Measurements from ENCODE around the gene GLIS2.

GLIS2 gene

DNA sequence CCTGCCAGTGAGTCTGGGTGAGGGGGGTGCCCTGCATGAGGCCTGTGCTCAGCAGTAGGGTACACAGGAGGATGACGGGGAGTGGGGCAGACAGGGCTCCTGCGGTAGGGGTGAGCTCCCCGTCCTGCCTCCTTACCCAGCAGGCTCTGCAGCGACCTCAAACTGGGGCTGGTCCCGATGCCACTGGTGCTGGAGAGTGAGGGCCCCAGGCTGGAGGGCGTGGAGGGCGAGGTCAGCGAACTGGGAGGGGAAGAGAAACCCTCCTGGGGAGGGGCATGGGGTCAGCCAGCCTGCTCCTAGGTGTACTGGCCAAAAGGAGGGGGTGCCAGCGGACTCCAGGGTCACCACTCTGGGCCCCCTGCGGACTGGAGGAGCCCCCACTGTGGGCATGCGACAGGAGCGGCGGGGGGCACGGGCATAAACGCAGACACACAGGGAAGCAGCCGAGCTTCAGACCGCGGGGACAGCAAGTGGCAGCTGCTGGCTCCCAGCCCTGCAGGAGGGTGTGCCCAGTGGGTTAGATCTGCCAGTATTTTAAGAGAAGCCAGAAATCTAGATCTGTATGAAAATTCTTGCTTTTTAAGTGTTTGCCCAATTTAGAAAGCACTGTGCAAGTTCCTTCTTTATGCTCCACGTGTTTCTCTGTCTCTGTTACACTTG lies 46.7 kb downstream of the GLIS2 start:
- Histone ChIP-seq H3K27me3 (ENCODE audit: insufficient read depth, low read length, poor library complexity) (no peaks in the 10 kb centered on the region), H3K79me1 (ENCODE audit: low read length) (no peaks in the 10 kb centered on the region), H3K4me2 (ENCODE audit: low read length) (no peak overlapping the region), H2BK15ac (replicated peaks; ENCODE audit: low read depth) (no peak overlapping the region), H2BK120ac (ENCODE audit: low read depth, low read length) (no peak overlapping the region), H2AK5ac (ENCODE audit: low read length) (no peak overlapping the region), H4K8ac (ENCODE audit: low read depth, low read length) (no peak overlapping the region), H4K5ac (ENCODE audit: low read length) (no peak overlapping the region), H3K18ac (ENCODE audit: low read length) (no peak overlapping the region), H3K79me2 (ENCODE audit: control insufficient read depth, insufficient read depth, low read length) (no peaks in the 10 kb centered on the region), H2BK5ac (ENCODE audit: low read length) (no peak overlapping the region), H3K4me3 (ENCODE audit: low read length) (no peak overlapping the region), H3K4ac (ENCODE audit: low read depth, low read length) (no peak overlapping the region), H3K4me1 (ENCODE audit: control insufficient read depth, low read depth, low read length) (no peaks in the 10 kb centered on the region), H3K56ac (ENCODE audit: low read length) (no peak overlapping the region), H3K9ac (ENCODE audit: low read length) (no peak overlapping the region), H3K27ac (ENCODE audit: low read depth, low read length) (no peak overlapping the region), H3K36me3 (ENCODE audit: control insufficient read depth, insufficient read depth, low read length) (no peaks in the 10 kb centered on the region), H3K23ac (ENCODE audit: low read length) (no peak overlapping the region)
- WGBS (ENCODE audit: extremely low coverage, insufficient coverage, low lambda C conversion rate): no CpG with 5 or more reads among the region's 19 CpGs
- DNase-seq: no peak

DNA sequence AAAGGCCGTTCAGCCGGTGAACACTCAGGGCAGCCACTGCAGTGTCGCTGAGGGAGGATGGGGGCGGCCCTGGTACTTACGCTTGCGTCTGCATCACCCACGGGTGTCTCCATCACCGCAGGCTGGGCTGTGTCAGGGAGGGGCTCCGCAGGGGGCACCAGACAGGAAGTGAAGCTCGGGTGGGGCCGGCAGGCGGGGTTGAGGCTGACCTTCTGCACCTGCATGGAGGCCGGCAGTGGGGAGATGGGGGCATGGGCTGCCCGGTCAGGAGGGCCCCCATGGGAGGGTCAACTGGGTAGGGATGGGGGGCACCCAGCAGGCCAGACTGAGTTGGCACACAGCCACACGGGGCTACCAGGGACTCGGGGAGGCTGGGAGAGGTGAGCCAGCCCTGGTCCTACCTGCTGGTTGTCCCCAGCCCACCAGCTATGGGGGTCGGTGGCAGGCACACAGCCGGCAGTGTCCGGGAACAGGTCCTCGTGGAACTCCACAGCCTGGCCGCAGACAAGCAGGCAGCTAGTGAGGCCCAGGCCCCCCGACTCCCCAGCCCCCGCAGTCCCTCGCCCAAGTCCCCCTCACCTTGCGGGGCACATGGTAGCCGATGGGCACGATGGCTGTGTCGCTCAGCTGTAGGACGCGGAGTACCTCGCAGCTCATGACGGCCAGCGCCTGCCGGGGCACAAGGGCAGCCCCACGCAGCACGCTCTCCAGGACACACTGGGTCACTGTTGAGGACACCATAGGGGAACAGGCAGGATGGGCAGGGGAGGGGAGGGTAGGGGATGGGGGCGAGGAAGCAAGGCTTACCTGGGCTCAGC lies 48.5 kb downstream of the GLIS2 start:
- no peak overlapping the region for H4K5ac ChIP-seq (ENCODE audit: low read length)
- no peak for DNase-seq
- no peak overlapping the region for H3K4me2 ChIP-seq (ENCODE audit: low read length)

DNA sequence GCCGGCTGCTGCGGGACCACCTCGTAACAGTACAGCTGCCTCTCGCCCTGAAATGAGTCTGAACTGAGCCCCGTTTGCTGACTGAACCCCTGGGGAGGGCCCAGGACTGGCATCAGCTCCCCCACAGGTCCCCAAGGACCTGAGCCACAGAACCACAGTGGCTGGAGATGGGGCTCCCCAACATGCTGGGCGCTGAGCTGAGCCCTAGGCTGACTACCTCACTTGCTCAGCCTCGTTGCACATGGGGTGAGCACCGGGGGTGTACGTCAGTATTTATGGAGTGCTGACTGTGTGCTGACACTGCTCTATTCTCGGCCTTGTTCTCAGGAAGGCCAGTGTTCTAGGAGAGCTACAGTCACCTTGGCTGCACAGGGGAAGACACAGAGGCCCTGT lies 49.1 kb downstream of the GLIS2 start:
- H3K4me1 ChIP-seq (ENCODE audit: control insufficient read depth, low read depth, low read length): no peaks in the 10 kb centered on the region
- no peak overlapping the region for H3K18ac ChIP-seq (ENCODE audit: low read length)
- H3K4me2 ChIP-seq (ENCODE audit: low read length): no peak overlapping the region
- H3K27me3 ChIP-seq (ENCODE audit: insufficient read depth, low read length, poor library complexity): no peaks in the 10 kb centered on the region
- no peak for DNase-seq
- no peak overlapping the region for H2BK120ac ChIP-seq (ENCODE audit: low read depth, low read length)
- H3K4me3 ChIP-seq (ENCODE audit: low read length): no peak overlapping the region
- H3K56ac ChIP-seq (ENCODE audit: low read length): no peak overlapping the region
- no peaks in the 10 kb centered on the region for H3K79me1 ChIP-seq (ENCODE audit: low read length)
- no peak overlapping the region for H4K5ac ChIP-seq (ENCODE audit: low read length)
- H3K23ac ChIP-seq (ENCODE audit: low read length): no peak overlapping the region
- no peak overlapping the region for H4K8ac ChIP-seq (ENCODE audit: low read depth, low read length)
- H3K9ac ChIP-seq (ENCODE audit: low read length): no peak overlapping the region
- no peak overlapping the region for H3K4ac ChIP-seq (ENCODE audit: low read depth, low read length)
- WGBS (ENCODE audit: extremely low coverage, insufficient coverage, low lambda C conversion rate): no CpG with 5 or more reads among the region's 10 CpGs
- H3K36me3 ChIP-seq (ENCODE audit: control insufficient read depth, insufficient read depth, low read length): no peaks in the 10 kb centered on the region
- H2AK5ac ChIP-seq (ENCODE audit: low read length): no peak overlapping the region
- no peak overlapping the region for H2BK15ac ChIP-seq (replicated peaks; ENCODE audit: low read depth)
- no peak overlapping the region for H3K27ac ChIP-seq (ENCODE audit: low read depth, low read length)
- H3K79me2 ChIP-seq (ENCODE audit: control insufficient read depth, insufficient read depth, low read length): no peaks in the 10 kb centered on the region
- no peak overlapping the region for H2BK5ac ChIP-seq (ENCODE audit: low read length)

More for the DNA sequence above, 48.5 kb downstream of the GLIS2 start:
- H2BK5ac ChIP-seq (ENCODE audit: low read length): no peak overlapping the region
- no peak overlapping the region for H2BK120ac ChIP-seq (ENCODE audit: low read depth, low read length)
- H3K79me1 ChIP-seq (ENCODE audit: low read length): no peaks in the 10 kb centered on the region
- no peaks in the 10 kb centered on the region for H3K36me3 ChIP-seq (ENCODE audit: control insufficient read depth, insufficient read depth, low read length)
- H4K8ac ChIP-seq (ENCODE audit: low read depth, low read length): no peak overlapping the region
- no peak overlapping the region for H3K4ac ChIP-seq (ENCODE audit: low read depth, low read length)
- H2AK5ac ChIP-seq (ENCODE audit: low read length): no peak overlapping the region
- no peaks in the 10 kb centered on the region for H3K79me2 ChIP-seq (ENCODE audit: control insufficient read depth, insufficient read depth, low read length)
- no peak overlapping the region for H3K9ac ChIP-seq (ENCODE audit: low read length)
- H3K23ac ChIP-seq (ENCODE audit: low read length): no peak overlapping the region
- WGBS (ENCODE audit: extremely low coverage, insufficient coverage, low lambda C conversion rate): no CpG with 5 or more reads among the region's 37 CpGs
- H3K27ac ChIP-seq (ENCODE audit: low read depth, low read length): no peak overlapping the region
- H3K56ac ChIP-seq (ENCODE audit: low read length): no peak overlapping the region
- H3K4me3 ChIP-seq (ENCODE audit: low read length): no peak overlapping the region
- H3K18ac ChIP-seq (ENCODE audit: low read length): no peak overlapping the region
- no peak overlapping the region for H2BK15ac ChIP-seq (replicated peaks; ENCODE audit: low read depth)
- no peaks in the 10 kb centered on the region for H3K4me1 ChIP-seq (ENCODE audit: control insufficient read depth, low read depth, low read length)
- no peaks in the 10 kb centered on the region for H3K27me3 ChIP-seq (ENCODE audit: insufficient read depth, low read length, poor library complexity)

DNA sequence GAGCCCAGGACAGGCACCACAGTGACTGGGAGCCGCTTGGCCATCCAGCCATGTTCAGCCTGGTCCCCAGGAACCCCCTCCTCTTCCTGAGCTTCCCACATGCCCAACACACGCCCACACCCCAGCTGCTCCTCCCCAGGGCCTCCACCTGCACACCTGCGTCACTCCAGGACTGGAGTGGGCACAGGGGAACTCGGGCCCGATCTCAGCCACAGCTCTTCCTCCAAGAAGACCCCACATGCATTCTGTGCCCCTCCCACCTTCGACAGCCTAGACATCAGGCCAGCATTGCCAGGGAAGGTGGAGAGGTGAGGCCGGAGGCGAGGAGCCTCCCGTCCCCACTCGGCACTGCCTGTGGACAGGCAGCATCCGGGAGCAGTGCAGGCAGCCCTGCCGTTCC lies 49.7 kb downstream of the GLIS2 start:
- no peak overlapping the region for H3K18ac ChIP-seq (ENCODE audit: low read length)
- no peak overlapping the region for H2AK5ac ChIP-seq (ENCODE audit: low read length)
- no peak overlapping the region for H3K4ac ChIP-seq (ENCODE audit: low read depth, low read length)
- no peak overlapping the region for H3K4me3 ChIP-seq (ENCODE audit: low read length)
- H3K36me3 ChIP-seq (ENCODE audit: control insufficient read depth, insufficient read depth, low read length): no peaks in the 10 kb centered on the region
- no peak overlapping the region for H3K9ac ChIP-seq (ENCODE audit: low read length)
- H2BK5ac ChIP-seq (ENCODE audit: low read length): no peak overlapping the region
- H3K4me1 ChIP-seq (ENCODE audit: control insufficient read depth, low read depth, low read length): no peaks in the 10 kb centered on the region
- no peak overlapping the region for H4K5ac ChIP-seq (ENCODE audit: low read length)
- no peak overlapping the region for H2BK120ac ChIP-seq (ENCODE audit: low read depth, low read length)
- no peak overlapping the region for H3K27ac ChIP-seq (ENCODE audit: low read depth, low read length)
- H3K79me2 ChIP-seq (ENCODE audit: control insufficient read depth, insufficient read depth, low read length): no peaks in the 10 kb centered on the region
- no peak overlapping the region for H3K56ac ChIP-seq (ENCODE audit: low read length)
- H2BK15ac ChIP-seq (replicated peaks; ENCODE audit: low read depth): no peak overlapping the region
- H3K79me1 ChIP-seq (ENCODE audit: low read length): no peaks in the 10 kb centered on the region
- no peak for DNase-seq
- no peak overlapping the region for H3K4me2 ChIP-seq (ENCODE audit: low read length)
- WGBS (ENCODE audit: extremely low coverage, insufficient coverage, low lambda C conversion rate): no CpG with 5 or more reads among the region's 12 CpGs
- no peaks in the 10 kb centered on the region for H3K27me3 ChIP-seq (ENCODE audit: insufficient read depth, low read length, poor library complexity)
- H3K23ac ChIP-seq (ENCODE audit: low read length): no peak overlapping the region
- no peak overlapping the region for H4K8ac ChIP-seq (ENCODE audit: low read depth, low read length)

DNA sequence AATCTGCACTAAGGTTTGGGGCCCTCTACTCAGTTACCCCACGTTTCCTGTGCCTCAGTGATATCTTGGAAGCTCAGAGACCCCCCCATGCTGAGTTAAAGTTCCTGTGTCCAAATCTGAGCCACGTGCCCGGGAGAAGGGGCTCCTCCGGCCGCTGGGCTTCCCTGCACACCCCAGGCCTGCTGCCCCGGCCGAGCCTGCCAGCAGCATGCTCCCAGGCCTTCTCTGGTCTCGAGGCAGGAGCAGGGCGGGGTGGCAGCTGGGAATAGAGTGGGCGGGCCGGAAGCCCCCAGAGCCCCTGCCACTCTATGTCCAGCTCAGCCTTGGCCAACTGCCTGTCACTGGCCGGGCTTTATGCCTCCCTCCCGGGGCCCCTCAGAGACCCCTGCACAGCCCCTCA lies 50.1 kb downstream of the GLIS2 start:
- Histone ChIP-seq H3K27me3 (ENCODE audit: insufficient read depth, low read length, poor library complexity) (no peaks in the 10 kb centered on the region), H3K36me3 (ENCODE audit: control insufficient read depth, insufficient read depth, low read length) (no peaks in the 10 kb centered on the region), H3K4me2 (ENCODE audit: low read length) (no peak overlapping the region), H4K8ac (ENCODE audit: low read depth, low read length) (no peak overlapping the region), H2AK5ac (ENCODE audit: low read length) (no peak overlapping the region), H3K18ac (ENCODE audit: low read length) (no peak overlapping the region), H2BK5ac (ENCODE audit: low read length) (no peak overlapping the region), H3K79me2 (ENCODE audit: control insufficient read depth, insufficient read depth, low read length) (no peaks in the 10 kb centered on the region), H3K9ac (ENCODE audit: low read length) (no peak overlapping the region), H3K27ac (ENCODE audit: low read depth, low read length) (no peak overlapping the region), H3K79me1 (ENCODE audit: low read length) (no peaks in the 10 kb centered on the region), H2BK120ac (ENCODE audit: low read depth, low read length) (no peak overlapping the region), H3K56ac (ENCODE audit: low read length) (no peak overlapping the region), H3K4me1 (ENCODE audit: control insufficient read depth, low read depth, low read length) (no peaks in the 10 kb centered on the region), H3K4me3 (ENCODE audit: low read length) (no peak overlapping the region), H3K4ac (ENCODE audit: low read depth, low read length) (no peak overlapping the region), H3K23ac (ENCODE audit: low read length) (no peak overlapping the region), H4K5ac (ENCODE audit: low read length) (no peak overlapping the region), H2BK15ac (replicated peaks; ENCODE audit: low read depth) (no peak overlapping the region)
- WGBS (ENCODE audit: extremely low coverage, insufficient coverage, low lambda C conversion rate): no CpG with 5 or more reads among the region's 13 CpGs
- DNase-seq: no peak

Data from mesendoderm (in vitro differentiated cells).